HepG2 (cell line): ENCODE data around the gene CEP104. TPM values are rescaled to one million over a fixed set of nuclear protein-coding genes. Genes with fewer than 3 reads are reported as not detected.

Experiments
- ATAC-seq: fragments of 200-7000 bp; cut with Tn5 transposase; 3 replicates; pipeline ENCODE4 v1.9.1; 2020; ENCODE audit warnings: mild to moderate bottlenecking, moderate library complexity
- BruUV-seq: library from RNA; stranded (reverse); fragments of 400-500 nt; replicated peaks from 2 replicates; lab custom pipeline; 2021; lab: Mats Ljungman, UMichigan
- CTCF ChIA-PET: fragments of 300-600 bp; formaldehyde crosslinking; extraction: SDS; loops from one replicate; lab custom pipeline; 2021; ENCODE audit warnings: low total read pairs, inconsistent platforms, low intra/inter-chr PET ratio; lab: Yijun Ruan, JAX
- POLR2A ChIA-PET: fragments of 350-600 bp; sonication (Branson Sonifier 250); formaldehyde crosslinking; loops from one replicate; lab custom pipeline; 2020; ENCODE audit warnings: antibody characterized with exemption, inconsistent platforms; lab: Yijun Ruan, JAX
- DNase-seq: peaks from one replicate; pipeline ENCODE4 v3.0.0-alpha.2; 2015; ENCODE audit warnings: low spot score
- FAIRE-seq: peaks from 3 replicates; lab custom pipeline; 2011; peaks lifted over from hg19 to GRCh38; lab: Jason Lieb, UNC
- H2AFZ ChIP-seq: one replicate; pipeline ENCODE4 v1.6.1; 2011; ENCODE audit warnings: low read length, inconsistent platforms
- H3K27ac ChIP-seq: fragments of 300-600 bp; 3 replicates; pipeline ENCODE4 v1.8.0; 2011; ENCODE audit warnings: mixed run types, mild to moderate bottlenecking, mixed read lengths, low read length, inconsistent platforms; ENCODE audit not compliant: insufficient read depth; ENCODE audit errors: extremely low read length
- H3K27me3 ChIP-seq, 2 experiments: fragments of 200-600 bp in 1 of 2; 2 replicates in 1 of 2; 3 replicates in 1 of 2; pipeline versions ENCODE4 v1.6.0 to v1.8.0; 2011; ENCODE audit warnings: low read length in 2 of 2, mild to moderate bottlenecking in 2 of 2, moderate library complexity in 2 of 2, inconsistent platforms in 1 of 2; ENCODE audit not compliant: insufficient read depth in 2 of 2, control insufficient read depth in 1 of 2
- H3K36me3 ChIP-seq, 2 experiments: fragments of 200-600 bp in 1 of 2; replicated peaks in 1 of 2; 2 replicates in 1 of 2; 3 replicates in 1 of 2; pipeline versions ENCODE4 v1.5.1 to v1.8.0; 2011; ENCODE audit warnings: low read length in 2 of 2, inconsistent platforms in 1 of 2; ENCODE audit not compliant: insufficient read depth in 2 of 2, control insufficient read depth in 1 of 2
- H3K4me1 ChIP-seq: 2 replicates; pipeline ENCODE4 v1.5.1; 2012; ENCODE audit warnings: low read length, inconsistent platforms; ENCODE audit not compliant: insufficient read depth
- H3K4me2 ChIP-seq: 2 replicates; pipeline ENCODE4 v1.6.0; 2011; ENCODE audit warnings: low read depth, low read length, inconsistent platforms
- H3K4me3 ChIP-seq, 3 experiments: fragments of 200-600 bp in 1 of 3; sonication (generic), shearing (Covaris generic) in 1 of 3; replicated peaks in 1 of 3; 2 replicates each; pipeline ENCODE4 v1.5.1; 2011 to 2016; ENCODE audit warnings: low read length in 3 of 3, inconsistent platforms in 2 of 3, low read depth in 2 of 3, mild to moderate bottlenecking in 2 of 3, control low read depth in 1 of 3, mixed read lengths in 1 of 3; ENCODE audit not compliant: insufficient read depth in 1 of 3
- H3K79me2 ChIP-seq: one replicate; pipeline ENCODE4 v1.6.1; 2011; ENCODE audit warnings: low read length, inconsistent platforms; ENCODE audit not compliant: insufficient read depth
- H3K9ac ChIP-seq: 2 replicates; pipeline ENCODE4 v1.6.0; 2011; ENCODE audit warnings: mild to moderate bottlenecking, low read depth, low read length, inconsistent platforms; ENCODE audit not compliant: insufficient read depth
- H3K9me3 ChIP-seq: 2 replicates; pipeline ENCODE4 v1.5.1; 2012; ENCODE audit warnings: mild to moderate bottlenecking, low read length
- H4K20me1 ChIP-seq: 2 replicates; pipeline ENCODE4 v1.6.0; 2011; ENCODE audit warnings: inconsistent platforms, mild to moderate bottlenecking, low read length, moderate library complexity; ENCODE audit not compliant: insufficient read depth
- BRD4 ChIP-seq: sonication (generic); formaldehyde crosslinking; IDR thresholded peaks from 2 replicates; pipeline ENCODE4 v1.4.0; 2020; ENCODE audit warnings: missing genetic modification reagents
- CHCHD3 ChIP-seq: sonication (generic); formaldehyde crosslinking; IDR thresholded peaks from 2 replicates; pipeline ENCODE4 v1.8.0; 2022; ENCODE audit warnings: mild to moderate bottlenecking, missing genetic modification reagents, moderate library complexity
- HNRNPUL1 ChIP-seq: fragments of 200-400 bp; formaldehyde crosslinking; IDR thresholded peaks from 2 replicates; pipeline ENCODE4 v1.6.1; 2017; ENCODE audit warnings: low read depth, mild to moderate bottlenecking, low read length, moderate library complexity
- KAT7 ChIP-seq: IDR thresholded peaks from 2 replicates; pipeline ENCODE4 v1.6.1; 2018; ENCODE audit warnings: borderline replicate concordance, missing compliant biosample characterization
- KDM5B ChIP-seq: sonication (generic); formaldehyde crosslinking; IDR thresholded peaks from 2 replicates; pipeline ENCODE4 v1.4.0; 2020; ENCODE audit warnings: missing genetic modification reagents, mild to moderate bottlenecking, borderline replicate concordance
- MED8 ChIP-seq: sonication (generic); formaldehyde crosslinking; IDR thresholded peaks from 2 replicates; pipeline ENCODE4 v1.8.1; 2023; ENCODE audit warnings: mild to moderate bottlenecking, missing genetic modification reagents; ENCODE audit not compliant: insufficient replicate concordance
- NFE2 ChIP-seq: sonication (generic); formaldehyde crosslinking; IDR thresholded peaks from 2 replicates; pipeline ENCODE4 v1.4.0; 2020; ENCODE audit warnings: missing genetic modification reagents
- PCBP1 ChIP-seq: fragments of 200-400 bp; formaldehyde crosslinking; IDR thresholded peaks from 2 replicates; pipeline ENCODE4 v1.6.1; 2017; ENCODE audit warnings: mild to moderate bottlenecking, low read depth, low read length, borderline replicate concordance
- TMF1 ChIP-seq: sonication (generic); formaldehyde crosslinking; IDR thresholded peaks from 2 replicates; pipeline ENCODE4 v1.8.1; 2022; ENCODE audit warnings: low read depth, missing genetic modification reagents
- U2AF1 ChIP-seq: fragments of 200-400 bp; formaldehyde crosslinking; optimal IDR thresholded peaks from 2 replicates; pipeline ENCODE3; 2017; ENCODE audit warnings: mild to moderate bottlenecking, low read depth, low read length
- YEATS4 ChIP-seq: sonication (generic); formaldehyde crosslinking; IDR thresholded peaks from 2 replicates; pipeline ENCODE4 v1.4.0; 2020; ENCODE audit warnings: missing genetic modification reagents, borderline replicate concordance
- ZNF317 ChIP-seq: sonication (generic); formaldehyde crosslinking; IDR thresholded peaks from 2 replicates; pipeline ENCODE4 v1.5.0; 2020; ENCODE audit warnings: mild to moderate bottlenecking, missing genetic modification reagents
- WGBS: methylation state at CpG from one replicate; pipeline ENCODE4 v1.1.6; 2017; ENCODE audit warnings: low lambda C conversion rate; 5-methylcytosine and 5-hydroxymethylcytosine counted together
- in situ Hi-C: cut with HindIII; loops from 2 replicates; pipeline ENCODE4 v1.10.0; 2017; ENCODE audit warnings: low pct_unique_long_range_greater_than_20kb; ENCODE audit not compliant: extremely low pct_ligation_motif_present
- intact Hi-C: fragments of 100-400 bp; cut with micrococcal nuclease; formaldehyde crosslinking; loops from one replicate; pipeline ENCODE4 v1.10.0; 2022; ENCODE audit not compliant: unreplicated experiment
- polyA plus RNA-seq, 8 experiments: library from polyadenylated mRNA; depleted of rRNA in 3 of 8; stranded (reverse) in 7 of 8; unstranded in 1 of 8; fragments of >200 nt; fragmentation: Illumina TruSeq in 4 of 8; extraction: Trizol in 4 of 8; gene quantifications; 2 replicates each; pipeline versions ENCODE4 v1.2.1 to v1.2.3, GENCODE V29; 2011 to 2016; ENCODE audit warnings: low read depth in 4 of 8, missing spikeins in 1 of 8, mixed read lengths in 1 of 8; ENCODE audit not compliant: insufficient read depth in 1 of 8
- total RNA-seq, 5 experiments: library from RNA; depleted of rRNA; stranded (reverse); fragments of >200 nt; fragmentation: Illumina TruSeq; extraction: Trizol; gene quantifications; 2 replicates each; pipeline ENCODE4 v1.2.3, GENCODE V29; 2016; ENCODE audit warnings: low read depth in 1 of 5
- TF ChIP-seq, protein P1 (sequence below): sonication (generic); formaldehyde crosslinking; IDR thresholded peaks from 2 replicates; pipeline ENCODE4 v1.4.0; 2020; ENCODE audit warnings: low read depth, mild to moderate bottlenecking, missing genetic modification reagents
- TF ChIP-seq, protein P2 (sequence below): sonication (generic); formaldehyde crosslinking; IDR thresholded peaks from 2 replicates; pipeline ENCODE4 v1.5.0; 2020; ENCODE audit warnings: mild to moderate bottlenecking, missing genetic modification reagents, borderline replicate concordance
- TF ChIP-seq, protein P3 (sequence below): sonication (generic); formaldehyde crosslinking; IDR thresholded peaks from 2 replicates; pipeline ENCODE4 v1.4.0; 2020; ENCODE audit warnings: missing genetic modification reagents; ENCODE audit errors: not compliant biosample characterization

CEP104 gene
- total and polyA plus RNA-seq, 2 of the 13 experiments (the other 11 are each of a cell fraction or from before 2014, with no cell fraction given) = 20.4 to 30.1 TPM

DNA sequence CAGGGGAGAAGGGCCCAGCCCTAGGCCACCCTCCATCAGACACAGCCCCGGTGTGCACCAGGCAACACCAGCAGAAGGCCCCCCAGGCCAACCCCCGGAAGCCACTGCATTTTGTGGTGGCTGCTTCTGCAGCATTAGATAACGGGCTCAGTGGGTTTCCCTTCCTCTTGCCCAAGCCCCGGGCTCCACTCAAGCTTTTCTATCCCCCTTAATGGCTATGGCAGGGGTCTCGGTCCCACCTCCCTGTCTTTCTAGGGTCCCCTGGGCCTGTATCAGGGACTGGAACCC, 24.1 kb upstream of the CEP104 start:
- BruUV-seq = no TSS peak
- no peak overlapping the region for H2AFZ ChIP-seq
- no peak overlapping the region for H3K4me3 ChIP-seq
- no peak overlapping the region for H3K9ac ChIP-seq
- FAIRE-seq (no peak), ATAC-seq (no peak), DNase-seq (no peak)
- H3K27me3 ChIP-seq = no peaks in the 10 kb centered on the region
- 0 out of 2 replicates have a peak, but pooled peaks cover 6% of the 10 kb centered on the region for H3K4me1 ChIP-seq
- ChIA-PET POLR2A (no interaction called here), CTCF (no interaction called here)
- H3K4me2 ChIP-seq = no peak overlapping the region
- in situ Hi-C loops = no loop called here
- intact Hi-C loops = no loop called here
- peaks cover 8 to 26% of the 10 kb centered on the region in 2 experiments; a peak in 4 of 5 replicates for H3K36me3 ChIP-seq
- WGBS = 96% methylated on average over 5 of the region's 5 CpGs
- H3K79me2 ChIP-seq = no peaks in the 10 kb centered on the region
- TF ChIP-seq, protein P1, sequence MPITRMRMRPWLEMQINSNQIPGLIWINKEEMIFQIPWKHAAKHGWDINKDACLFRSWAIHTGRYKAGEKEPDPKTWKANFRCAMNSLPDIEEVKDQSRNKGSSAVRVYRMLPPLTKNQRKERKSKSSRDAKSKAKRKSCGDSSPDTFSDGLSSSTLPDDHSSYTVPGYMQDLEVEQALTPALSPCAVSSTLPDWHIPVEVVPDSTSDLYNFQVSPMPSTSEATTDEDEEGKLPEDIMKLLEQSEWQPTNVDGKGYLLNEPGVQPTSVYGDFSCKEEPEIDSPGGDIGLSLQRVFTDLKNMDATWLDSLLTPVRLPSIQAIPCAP (CRISPR knock-in tag) = no peak
- TF ChIP-seq KAT7 (no peak), MED8 (CRISPR knock-in tag) (no peak), TMF1 (CRISPR knock-in tag) (no peak), KDM5B (no peak), U2AF1 (no peak), ZNF317 (no peak), NFE2 (no peak), CHCHD3 (CRISPR knock-in tag) (no peak), YEATS4 (no peak), PCBP1 (no peak), BRD4 (no peak), HNRNPUL1 (no peak)
- TF ChIP-seq, protein P2, sequence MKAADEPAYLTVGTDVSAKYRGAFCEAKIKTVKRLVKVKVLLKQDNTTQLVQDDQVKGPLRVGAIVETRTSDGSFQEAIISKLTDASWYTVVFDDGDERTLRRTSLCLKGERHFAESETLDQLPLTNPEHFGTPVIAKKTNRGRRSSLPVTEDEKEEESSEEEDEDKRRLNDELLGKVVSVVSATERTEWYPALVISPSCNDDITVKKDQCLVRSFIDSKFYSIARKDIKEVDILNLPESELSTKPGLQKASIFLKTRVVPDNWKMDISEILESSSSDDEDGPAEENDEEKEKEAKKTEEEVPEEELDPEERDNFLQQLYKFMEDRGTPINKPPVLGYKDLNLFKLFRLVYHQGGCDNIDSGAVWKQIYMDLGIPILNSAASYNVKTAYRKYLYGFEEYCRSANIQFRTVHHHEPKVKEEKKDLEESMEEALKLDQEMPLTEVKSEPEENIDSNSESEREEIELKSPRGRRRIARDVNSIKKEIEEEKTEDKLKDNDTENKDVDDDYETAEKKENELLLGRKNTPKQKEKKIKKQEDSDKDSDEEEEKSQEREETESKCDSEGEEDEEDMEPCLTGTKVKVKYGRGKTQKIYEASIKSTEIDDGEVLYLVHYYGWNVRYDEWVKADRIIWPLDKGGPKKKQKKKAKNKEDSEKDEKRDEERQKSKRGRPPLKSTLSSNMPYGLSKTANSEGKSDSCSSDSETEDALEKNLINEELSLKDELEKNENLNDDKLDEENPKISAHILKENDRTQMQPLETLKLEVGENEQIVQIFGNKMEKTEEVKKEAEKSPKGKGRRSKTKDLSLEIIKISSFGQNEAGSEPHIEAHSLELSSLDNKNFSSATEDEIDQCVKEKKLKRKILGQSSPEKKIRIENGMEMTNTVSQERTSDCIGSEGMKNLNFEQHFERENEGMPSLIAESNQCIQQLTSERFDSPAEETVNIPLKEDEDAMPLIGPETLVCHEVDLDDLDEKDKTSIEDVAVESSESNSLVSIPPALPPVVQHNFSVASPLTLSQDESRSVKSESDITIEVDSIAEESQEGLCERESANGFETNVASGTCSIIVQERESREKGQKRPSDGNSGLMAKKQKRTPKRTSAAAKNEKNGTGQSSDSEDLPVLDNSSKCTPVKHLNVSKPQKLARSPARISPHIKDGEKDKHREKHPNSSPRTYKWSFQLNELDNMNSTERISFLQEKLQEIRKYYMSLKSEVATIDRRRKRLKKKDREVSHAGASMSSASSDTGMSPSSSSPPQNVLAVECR = no peak
- TF ChIP-seq, protein P3, sequence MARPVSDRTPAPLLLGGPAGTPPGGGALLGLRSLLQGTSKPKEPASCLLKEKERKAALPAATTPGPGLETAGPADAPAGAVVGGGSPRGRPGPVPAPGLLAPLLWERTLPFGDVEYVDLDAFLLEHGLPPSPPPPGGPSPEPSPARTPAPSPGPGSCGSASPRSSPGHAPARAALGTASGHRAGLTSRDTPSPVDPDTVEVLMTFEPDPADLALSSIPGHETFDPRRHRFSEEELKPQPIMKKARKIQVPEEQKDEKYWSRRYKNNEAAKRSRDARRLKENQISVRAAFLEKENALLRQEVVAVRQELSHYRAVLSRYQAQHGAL = no peak
- peaks cover 16% of the 10 kb centered on the region for H3K9me3 ChIP-seq
- H4K20me1 ChIP-seq = no peaks in the 10 kb centered on the region
- H3K27ac ChIP-seq = no peak overlapping the region
